ENCODE results near the gene GMEB2. TPM values are rescaled to one million over a fixed set of nuclear protein-coding genes. Genes with fewer than 3 reads are reported as not detected.

GMEB2 gene
- total and polyA plus RNA-seq, 7 experiments from 2014 or later = 11.0 to 30.2 (median 21.9) TPM

DNA sequence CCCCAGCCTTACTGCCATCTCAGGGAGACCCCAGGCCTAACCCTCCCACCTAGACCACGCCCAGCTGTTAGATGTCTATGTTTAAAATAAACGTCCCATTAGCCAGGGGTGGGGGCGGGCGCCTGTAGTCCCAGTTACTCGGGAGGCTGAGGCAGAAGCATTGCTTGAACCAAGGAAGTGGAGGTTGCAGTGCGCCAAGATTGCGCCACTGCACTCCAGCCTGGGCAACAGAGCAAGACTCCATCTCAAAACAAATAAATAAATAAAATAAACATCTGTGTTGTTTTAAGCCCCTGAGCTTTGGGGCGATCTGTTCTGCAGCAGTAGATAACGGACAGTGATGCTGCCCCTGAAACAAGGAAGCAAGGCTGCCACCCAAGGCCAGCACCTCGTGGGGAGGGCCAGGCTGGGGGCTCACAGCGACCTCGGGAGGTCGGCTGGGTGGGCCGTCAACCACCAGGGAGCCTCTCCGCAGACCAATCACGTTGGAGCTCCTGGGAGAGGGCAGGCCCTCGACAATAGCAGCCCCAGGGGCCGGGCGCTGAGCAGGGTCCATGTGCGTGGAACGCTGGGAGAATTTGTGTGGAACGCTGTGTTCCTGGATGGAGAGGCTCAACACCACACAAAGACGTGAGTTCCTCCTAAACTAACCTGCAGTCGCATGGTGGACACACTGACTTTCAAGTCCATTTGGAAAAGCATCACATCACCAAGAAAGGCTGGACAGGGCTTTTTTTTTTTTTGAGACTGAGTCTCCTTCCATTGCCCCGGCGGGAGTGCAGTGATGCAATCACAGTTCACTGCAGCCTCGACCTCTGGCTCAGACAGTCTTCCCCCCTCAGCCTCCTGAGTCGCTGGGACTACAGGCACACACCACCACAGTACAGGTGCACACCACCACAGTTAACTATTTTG, 51.8 kb downstream of the GMEB2 start:
- Mint-ChIP-seq H3K9me3 (no peaks in the 10 kb centered on the region), H3K27ac (peak overlapping the region in 2 of 9 donors; percentile 21 to 58), H3K4me3 (peak overlapping the region; percentile 47 to 89 (median 68)), H3K27me3 (peaks cover 0 to 30% (median 0%) of the 10 kb centered on the region in 5 donors), H3K4me1 (peaks cover 0 to 7% (median 4%) of the 10 kb centered on the region in 7 donors), H3K36me3 (no peaks in the 10 kb centered on the region)
- DNase-seq = no peak
- H3K4me1 ChIP-seq (ENCODE audit: control insufficient read depth in 2 of 2, insufficient read depth in 2 of 2, low read length in 2 of 2) = peaks cover 7 to 13% of the 10 kb centered on the region in 2 donors
- intact Hi-C loops (cut with micrococcal nuclease) = loop anchor here in 1 of 2 donors (1.0 kb wide), 1 partner anchor 52 kb away; the partner anchor contains the start of gene GMEB2
- peaks cover 0 to 12% (median 0%) of the 10 kb centered on the region in 3 experiments for H3K36me3 ChIP-seq (ENCODE audit: control insufficient read depth in 2 of 3, insufficient read depth in 3 of 3, low read length in 3 of 3)
- H3K9me3 ChIP-seq (ENCODE audit: control insufficient read depth in 2 of 3, low read length in 3 of 3) = no peaks in the 10 kb centered on the region
- no peaks in the 10 kb centered on the region for H3K27me3 ChIP-seq (ENCODE audit: control insufficient read depth in 2 of 2, insufficient read depth in 2 of 2, low read length in 2 of 2)
- H3K4me3 ChIP-seq (ENCODE audit: low read length) = peak overlapping the region; percentile 35
- no peak for ATAC-seq
- ChIA-PET CTCF (no interaction called here), POLR2A (interaction anchor here (1.1 to 2.4 kb wide), 4 partner anchors 22 to 67 kb away, joined by 3 to 7 read pairs (median 5); no protein-coding TSS in a partner anchor)
- no peak overlapping the region for H3K27ac ChIP-seq (ENCODE audit: low read depth, low read length)

DNA sequence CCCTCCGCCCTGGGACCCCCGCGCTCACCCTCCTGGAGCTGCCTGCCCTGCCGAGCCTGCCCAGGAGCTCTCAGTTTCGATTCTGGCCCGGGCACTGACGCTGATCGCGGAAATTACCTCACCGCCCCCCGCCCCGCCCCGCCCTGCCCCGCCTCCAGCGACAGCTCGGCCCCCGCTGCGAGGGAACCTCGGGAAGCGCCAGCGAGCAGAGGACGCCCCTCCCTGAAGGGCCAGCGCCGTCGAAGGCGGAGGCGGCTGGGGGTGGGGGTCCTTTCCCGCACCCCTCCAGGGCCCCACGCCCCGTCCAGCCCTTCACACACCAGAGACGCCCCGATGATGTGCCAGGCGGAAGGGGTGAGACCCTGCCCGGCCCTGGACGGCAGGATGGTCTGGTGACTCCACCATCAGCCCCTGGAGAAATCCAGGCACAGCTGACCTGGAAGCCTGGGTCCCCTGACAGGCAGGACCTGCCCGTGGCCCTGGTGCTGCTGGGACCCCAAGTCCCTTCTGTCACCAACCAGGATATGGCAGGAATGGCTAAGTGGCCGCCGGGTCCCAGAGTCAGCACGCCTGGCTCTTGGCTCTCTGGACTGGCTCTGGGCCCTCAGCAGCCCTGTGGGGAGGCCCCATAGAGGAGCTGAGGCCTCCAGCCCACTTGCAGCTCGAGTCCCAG, 52.6 kb downstream of the GMEB2 start, which contains the start of gene HELZ2:
Gene HELZ2 (minus strand): TSS at position 84 of the 673 bp plus-strand sequence. CDS start 1,854 bp downstream, outside the sequence.
- Mint-ChIP-seq H3K9me3 (peaks cover 0 to 2% (median 0%) of the 10 kb centered on the region in 11 donors), H3K36me3 (no peaks in the 10 kb centered on the region), H3K27ac (peak within 1 kb of the TSS in 8 of 9 donors; percentile 14 to 92 (median 54)), H3K27me3 (peaks cover 0 to 22% (median 0%) of the 10 kb centered on the region in 5 donors), H3K4me1 (peaks cover 2 to 14% (median 5%) of the 10 kb centered on the region in 7 donors), H3K4me3 (peak within 1 kb of the TSS; percentile 67 to 89 (median 82))
- DNase-seq (peak in 8 of 9 donors; percentile 32 to 58 (median 44)), ATAC-seq (peak; percentile 91)
- Histone ChIP-seq H3K36me3 (ENCODE audit: control insufficient read depth in 2 of 3, insufficient read depth in 3 of 3, low read length in 3 of 3) (peaks cover 0 to 12% (median 0%) of the 10 kb centered on the region in 3 experiments), H3K4me1 (ENCODE audit: control insufficient read depth in 2 of 2, insufficient read depth in 2 of 2, low read length in 2 of 2) (peaks cover 12 to 14% of the 10 kb centered on the region in 2 donors), H3K9me3 (ENCODE audit: control insufficient read depth in 2 of 3, low read length in 3 of 3) (no peaks in the 10 kb centered on the region), H3K27ac (ENCODE audit: low read depth, low read length) (peak within 1 kb of the TSS; percentile 58), H3K27me3 (ENCODE audit: control insufficient read depth in 2 of 2, insufficient read depth in 2 of 2, low read length in 2 of 2) (no peaks in the 10 kb centered on the region), H3K4me3 (ENCODE audit: low read length) (peak within 1 kb of the TSS; percentile 53)
- ChIA-PET POLR2A (interaction anchor here (0.9 to 2.4 kb wide), 7 partner anchors 22 to 301 kb away, joined by 3 to 7 read pairs (median 4); partner anchors contain the start of gene RTEL1), CTCF (interaction anchor here (0.5 kb wide), 1 partner anchor 327 kb away, joined by 5 read pairs; no protein-coding TSS in a partner anchor)
- intact Hi-C loops (cut with micrococcal nuclease) = loop anchor here in 1 of 2 donors (1.0 kb wide), 1 partner anchor 53 kb away; the partner anchor contains the start of gene GMEB2

DNA sequence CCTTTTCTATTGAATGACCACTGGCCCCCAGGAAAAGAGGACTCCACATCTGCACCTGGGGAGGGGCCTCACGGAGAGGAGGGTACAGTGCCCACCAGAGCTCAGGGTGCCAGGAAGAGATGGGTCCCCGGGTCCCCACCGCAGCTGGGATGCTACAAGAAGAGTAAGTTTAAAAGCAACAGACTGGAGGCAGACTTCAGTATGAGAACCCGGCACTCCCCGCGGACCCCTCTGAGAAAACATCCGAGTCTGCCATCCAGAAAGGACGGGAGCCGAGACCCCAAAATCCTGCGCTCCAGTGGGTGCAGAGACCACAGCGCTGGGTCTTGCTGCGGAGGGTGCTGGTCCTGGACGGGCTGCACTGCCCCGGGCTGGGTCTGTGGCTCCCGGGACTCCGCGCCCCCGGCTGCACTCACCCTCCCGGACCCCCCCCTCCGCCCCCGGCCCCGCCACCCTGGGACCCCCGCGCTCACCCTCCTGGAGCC, 53.2 kb downstream of the GMEB2 start:
- H3K9me3 Mint-ChIP-seq = peaks cover 0 to 2% (median 0%) of the 10 kb centered on the region in 11 donors
- H3K27ac ChIP-seq (ENCODE audit: low read depth, low read length) = peak overlapping the region; percentile 58
- no peak for DNase-seq
- intact Hi-C loops (cut with micrococcal nuclease) = loop anchor here in 1 of 2 donors (1.0 kb wide), 1 partner anchor 54 kb away; the partner anchor contains the start of gene GMEB2
- H3K9me3 ChIP-seq (ENCODE audit: control insufficient read depth in 2 of 3, low read length in 3 of 3) = no peaks in the 10 kb centered on the region
- peak overlapping the region; percentile 67 to 89 (median 82) for H3K4me3 Mint-ChIP-seq
- H3K27ac Mint-ChIP-seq = peak overlapping the region in 8 of 9 donors; percentile 14 to 92 (median 54)
- peaks cover 0 to 19% (median 0%) of the 10 kb centered on the region in 5 donors for H3K27me3 Mint-ChIP-seq
- POLR2A ChIA-PET = interaction anchor here (0.9 to 2.4 kb wide), 7 partner anchors 21 to 302 kb away, joined by 3 to 7 read pairs (median 4); partner anchors contain the start of gene RTEL1
- peaks cover 0 to 12% (median 0%) of the 10 kb centered on the region in 3 experiments for H3K36me3 ChIP-seq (ENCODE audit: control insufficient read depth in 2 of 3, insufficient read depth in 3 of 3, low read length in 3 of 3)
- H3K4me3 ChIP-seq (ENCODE audit: low read length) = peak overlapping the region; percentile 53
- peak; percentile 34 for ATAC-seq
- H3K27me3 ChIP-seq (ENCODE audit: control insufficient read depth in 2 of 2, insufficient read depth in 2 of 2, low read length in 2 of 2) = no peaks in the 10 kb centered on the region
- H3K4me1 ChIP-seq (ENCODE audit: control insufficient read depth in 2 of 2, insufficient read depth in 2 of 2, low read length in 2 of 2) = peaks cover 18 to 20% of the 10 kb centered on the region in 2 donors
- no peaks in the 10 kb centered on the region for H3K36me3 Mint-ChIP-seq
- CTCF ChIA-PET = interaction anchor here (0.5 kb wide), 1 partner anchor 328 kb away, joined by 5 read pairs; no protein-coding TSS in a partner anchor
- peaks cover 4 to 20% (median 11%) of the 10 kb centered on the region in 7 donors for H3K4me1 Mint-ChIP-seq

DNA sequence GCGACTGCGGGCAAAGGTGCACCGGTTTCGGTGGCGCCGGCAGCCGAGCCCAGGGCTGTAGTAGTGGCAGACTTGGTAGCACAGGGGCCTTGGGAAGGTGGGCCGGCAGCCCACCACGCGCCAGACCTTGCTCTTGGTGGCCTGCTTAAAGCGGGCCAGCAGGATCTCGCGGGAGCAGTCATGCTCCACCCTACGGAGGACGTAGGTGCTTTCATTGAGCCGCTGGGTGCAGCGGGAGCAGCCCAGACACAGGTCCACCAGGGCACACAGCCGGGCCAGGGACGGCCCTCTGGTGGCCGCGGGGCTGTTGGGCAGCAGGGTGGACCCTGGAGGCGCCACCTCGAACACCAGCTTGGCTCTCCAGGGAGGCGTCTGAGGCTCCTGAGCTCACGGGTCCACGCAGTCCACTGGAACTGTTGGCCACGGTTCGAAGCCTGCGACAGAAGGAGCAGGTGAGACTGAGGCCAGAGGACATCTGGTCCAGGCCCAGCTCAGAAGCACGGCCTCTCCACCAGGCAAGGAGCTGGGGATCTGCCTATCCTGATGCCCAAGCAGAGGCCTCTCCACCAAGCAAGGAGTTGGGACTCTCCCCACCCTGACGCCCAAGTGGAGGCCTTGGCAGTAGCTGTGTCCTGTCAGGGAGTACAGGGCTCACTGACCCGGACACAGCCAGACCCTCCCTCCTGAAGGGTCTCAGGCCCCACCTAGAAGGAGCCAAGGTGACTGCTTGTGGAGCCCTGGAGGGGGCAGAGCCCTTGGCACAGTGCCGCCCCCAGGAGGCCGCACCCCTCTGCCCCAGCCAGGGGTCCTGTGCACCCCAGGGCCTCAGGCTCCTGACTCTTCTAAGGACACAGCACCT, 53.9 kb downstream of the GMEB2 start:
- peaks cover 0 to 19% (median 0%) of the 10 kb centered on the region in 5 donors for H3K27me3 Mint-ChIP-seq
- H3K27ac ChIP-seq (ENCODE audit: low read depth, low read length) = peak overlapping the region; percentile 58
- H3K27me3 ChIP-seq (ENCODE audit: control insufficient read depth in 2 of 2, insufficient read depth in 2 of 2, low read length in 2 of 2) = no peaks in the 10 kb centered on the region
- CTCF ChIA-PET = no interaction called here
- ATAC-seq (no peak), DNase-seq (no peak)
- POLR2A ChIA-PET = interaction anchor here (1.2 to 2.4 kb wide), 2 partner anchors 20 to 303 kb away, joined by 3 to 6 read pairs; no protein-coding TSS in a partner anchor
- H3K9me3 ChIP-seq (ENCODE audit: control insufficient read depth in 2 of 3, low read length in 3 of 3) = no peaks in the 10 kb centered on the region
- H3K36me3 ChIP-seq (ENCODE audit: control insufficient read depth in 2 of 3, insufficient read depth in 3 of 3, low read length in 3 of 3) = peaks cover 0 to 12% (median 0%) of the 10 kb centered on the region in 3 experiments
- H3K4me3 Mint-ChIP-seq = peak overlapping the region; percentile 67 to 89 (median 82)
- intact Hi-C loops (cut with micrococcal nuclease) = no loop called here
- H3K4me3 ChIP-seq (ENCODE audit: low read length) = peak overlapping the region; percentile 53
- peaks cover 0 to 2% (median 0%) of the 10 kb centered on the region in 11 donors for H3K9me3 Mint-ChIP-seq
- H3K36me3 Mint-ChIP-seq = no peaks in the 10 kb centered on the region
- peak overlapping the region in 6 of 9 donors; percentile 14 to 92 (median 54) for H3K27ac Mint-ChIP-seq
- H3K4me1 Mint-ChIP-seq = peaks cover 5 to 26% (median 17%) of the 10 kb centered on the region in 7 donors
- peaks cover 24 to 26% of the 10 kb centered on the region in 2 donors for H3K4me1 ChIP-seq (ENCODE audit: control insufficient read depth in 2 of 2, insufficient read depth in 2 of 2, low read length in 2 of 2)

DNA sequence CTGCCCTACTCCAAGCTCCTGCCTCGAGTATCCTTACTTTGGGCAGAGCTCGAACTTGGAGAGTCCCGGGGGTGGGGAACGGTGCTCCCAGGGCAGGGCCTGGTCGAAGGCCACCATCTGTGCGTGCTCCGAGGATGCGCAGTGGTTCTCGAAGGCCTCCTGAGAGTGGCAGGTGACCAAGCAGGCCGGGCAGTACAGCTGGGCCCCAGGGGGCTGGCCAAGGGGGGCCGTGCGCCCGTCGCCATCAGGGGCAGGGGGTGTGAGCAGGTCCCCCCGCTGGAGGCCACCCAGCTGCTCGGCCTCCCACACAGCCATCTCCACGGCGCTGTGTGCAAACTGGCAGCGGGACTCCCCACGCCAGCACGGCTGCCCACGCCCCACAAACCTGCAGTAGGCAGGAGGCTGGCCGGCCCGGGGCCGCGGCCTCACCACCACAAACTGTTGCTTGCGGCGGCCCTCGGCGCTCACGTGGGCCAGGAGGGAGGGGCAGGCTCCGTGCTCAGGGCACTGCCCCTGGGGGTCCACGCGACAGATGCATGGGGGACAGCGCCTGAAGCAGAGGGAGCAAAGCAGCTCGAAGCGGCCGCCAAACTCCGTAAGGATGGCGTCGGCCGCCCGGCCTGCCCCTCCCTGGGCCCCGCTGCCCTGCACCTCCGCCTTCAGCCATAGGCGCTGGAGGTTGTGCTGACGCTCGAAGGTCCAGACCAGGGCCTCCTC, 54.7 kb downstream of the GMEB2 start:
- no peak overlapping the region for H3K27ac ChIP-seq (ENCODE audit: low read depth, low read length)
- ChIA-PET CTCF (no interaction called here), POLR2A (no interaction called here)
- H3K36me3 ChIP-seq (ENCODE audit: control insufficient read depth in 2 of 3, insufficient read depth in 3 of 3, low read length in 3 of 3) = peaks cover 0 to 12% (median 0%) of the 10 kb centered on the region in 3 experiments
- intact Hi-C loops (cut with micrococcal nuclease) = no loop called here
- peaks cover 0 to 12% (median 0%) of the 10 kb centered on the region in 5 donors for H3K27me3 Mint-ChIP-seq
- H3K27ac Mint-ChIP-seq = no peak overlapping the region
- no peaks in the 10 kb centered on the region for H3K9me3 ChIP-seq (ENCODE audit: control insufficient read depth in 2 of 3, low read length in 3 of 3)
- ATAC-seq (no peak), DNase-seq (no peak)
- no peaks in the 10 kb centered on the region for H3K27me3 ChIP-seq (ENCODE audit: control insufficient read depth in 2 of 2, insufficient read depth in 2 of 2, low read length in 2 of 2)
- H3K36me3 Mint-ChIP-seq = peaks cover 0 to 3% (median 0%) of the 10 kb centered on the region in 5 donors
- H3K9me3 Mint-ChIP-seq = peaks cover 0 to 2% (median 0%) of the 10 kb centered on the region in 11 donors
- H3K4me1 ChIP-seq (ENCODE audit: control insufficient read depth in 2 of 2, insufficient read depth in 2 of 2, low read length in 2 of 2) = peaks cover 32 to 33% of the 10 kb centered on the region in 2 donors
- H3K4me3 Mint-ChIP-seq = peak overlapping the region in 1 of 10 donors; percentile 28
- peaks cover 13 to 34% (median 25%) of the 10 kb centered on the region in 7 donors for H3K4me1 Mint-ChIP-seq
- no peak overlapping the region for H3K4me3 ChIP-seq (ENCODE audit: low read length)

All from naive thymus-derived CD4-positive, alpha-beta T cell (primary cell).